ENCODE results near the gene QRFPR. TPM values are rescaled to one million over a fixed set of nuclear protein-coding genes. Genes with fewer than 3 reads are reported as not detected.

Gene QRFPR
- total RNA-seq, 1 donor from 2014 or later: not detected

- TF ChIP-seq CTCF (IDR thresholded peaks at IDR 0.05; ENCODE audit: partially characterized antibody, unreplicated experiment): no peak
- H3K27me3 Mint-ChIP-seq (ENCODE audit: unreplicated experiment): no peaks in the 10 kb centered on the region
- no peaks in the 10 kb centered on the region for H3K4me1 Mint-ChIP-seq (ENCODE audit: low read depth, unreplicated experiment)
- no peaks in the 10 kb centered on the region for H3K36me3 Mint-ChIP-seq (ENCODE audit: unreplicated experiment)
- H3K9me3 Mint-ChIP-seq (ENCODE audit: unreplicated experiment): no peaks in the 10 kb centered on the region
- H3K4me3 Mint-ChIP-seq (ENCODE audit: unreplicated experiment): no peak overlapping the region
- no peak for DNase-seq
- H3K27ac Mint-ChIP-seq (ENCODE audit: unreplicated experiment): no peak overlapping the region
These were observed 19.8 kb upstream of the QRFPR start for GRCh38 chr4:121400632-121401031.

- TF ChIP-seq CTCF (IDR thresholded peaks at IDR 0.05; ENCODE audit: partially characterized antibody, unreplicated experiment): no peak
- H3K4me1 Mint-ChIP-seq (ENCODE audit: low read depth, unreplicated experiment): no peaks in the 10 kb centered on the region
- no peaks in the 10 kb centered on the region for H3K27me3 Mint-ChIP-seq (ENCODE audit: unreplicated experiment)
- H3K4me3 Mint-ChIP-seq (ENCODE audit: unreplicated experiment): no peak overlapping the region
- DNase-seq: no peak
- H3K9me3 Mint-ChIP-seq (ENCODE audit: unreplicated experiment): no peaks in the 10 kb centered on the region
- H3K27ac Mint-ChIP-seq (ENCODE audit: unreplicated experiment): no peak overlapping the region
- H3K36me3 Mint-ChIP-seq (ENCODE audit: unreplicated experiment): no peaks in the 10 kb centered on the region
These were observed 17.3 kb upstream of the QRFPR start for GRCh38 chr4:121397941-121398601.

GRCh38 chr4:121397434-121397833 lies 16.6 kb upstream of the QRFPR start:
- Mint-ChIP-seq H3K27me3 (ENCODE audit: unreplicated experiment) (no peaks in the 10 kb centered on the region), H3K4me1 (ENCODE audit: low read depth, unreplicated experiment) (no peaks in the 10 kb centered on the region), H3K27ac (ENCODE audit: unreplicated experiment) (no peak overlapping the region), H3K9me3 (ENCODE audit: unreplicated experiment) (no peaks in the 10 kb centered on the region), H3K4me3 (ENCODE audit: unreplicated experiment) (no peak overlapping the region), H3K36me3 (ENCODE audit: unreplicated experiment) (no peaks in the 10 kb centered on the region)
- DNase-seq: no peak
- TF ChIP-seq CTCF (IDR thresholded peaks at IDR 0.05; ENCODE audit: partially characterized antibody, unreplicated experiment): no peak

- Mint-ChIP-seq H3K36me3 (ENCODE audit: unreplicated experiment) (peaks cover 4% of the 10 kb centered on the region), H3K4me1 (ENCODE audit: low read depth, unreplicated experiment) (no peaks in the 10 kb centered on the region), H3K4me3 (ENCODE audit: unreplicated experiment) (no peak overlapping the region), H3K9me3 (ENCODE audit: unreplicated experiment) (peaks cover 2% of the 10 kb centered on the region), H3K27me3 (ENCODE audit: unreplicated experiment) (no peaks in the 10 kb centered on the region), H3K27ac (ENCODE audit: unreplicated experiment) (no peak overlapping the region)
- no peak for DNase-seq
- no peak for TF ChIP-seq CTCF (IDR thresholded peaks at IDR 0.05; ENCODE audit: partially characterized antibody, unreplicated experiment)
These were observed 11.7 kb upstream of the QRFPR start for GRCh38 chr4:121392426-121393086.

- peaks cover 4% of the 10 kb centered on the region for H3K36me3 Mint-ChIP-seq (ENCODE audit: unreplicated experiment)
- no peak overlapping the region for H3K4me3 Mint-ChIP-seq (ENCODE audit: unreplicated experiment)
- DNase-seq: no peak
- TF ChIP-seq CTCF (IDR thresholded peaks at IDR 0.05; ENCODE audit: partially characterized antibody, unreplicated experiment): no peak
- no peaks in the 10 kb centered on the region for H3K27me3 Mint-ChIP-seq (ENCODE audit: unreplicated experiment)
- no peaks in the 10 kb centered on the region for H3K4me1 Mint-ChIP-seq (ENCODE audit: low read depth, unreplicated experiment)
- no peak overlapping the region for H3K27ac Mint-ChIP-seq (ENCODE audit: unreplicated experiment)
- peaks cover 2% of the 10 kb centered on the region for H3K9me3 Mint-ChIP-seq (ENCODE audit: unreplicated experiment)
These were observed 9.5 kb upstream of the QRFPR start for GRCh38 chr4:121390335-121390734.
